Natural killer cell (primary cell): ENCODE data around the gene RGS3. TPM values are rescaled to one million over a fixed set of nuclear protein-coding genes. Genes with fewer than 3 reads are reported as not detected.

Experiments
- ATAC-seq, 3 donors: fragments of 150-1000 bp in 2 of 3; fragments of 200-7000 bp in 1 of 3; cut with Tn5 transposase; 1 replicate in 1 of 3; 2 replicates in 2 of 3; pipeline ENCODE4 v1.10.0; 2021; ENCODE audit warnings: mild to moderate bottlenecking in 2 of 3, moderate library complexity in 2 of 3
- DNase-seq, 2 donors: peaks; one replicate each; pipeline versions ENCODE4 v3.0.0 to v3.0.0-alpha.2; 2013 to 2021; ENCODE audit warnings: mixed read lengths in 1 of 2
- H3K27ac ChIP-seq: one replicate; pipeline ENCODE4 v1.5.1; 2013; ENCODE audit warnings: mild to moderate bottlenecking, low read length
- H3K27me3 ChIP-seq: one replicate; pipeline ENCODE4 v1.6.1; 2013; ENCODE audit warnings: low read length; ENCODE audit not compliant: control insufficient read depth, insufficient read depth
- H3K36me3 ChIP-seq: one replicate; pipeline ENCODE4 v1.6.1; 2013; ENCODE audit warnings: low read length; ENCODE audit not compliant: control insufficient read depth, insufficient read depth
- H3K4me1 ChIP-seq: one replicate; pipeline ENCODE4 v1.6.1; 2013; ENCODE audit warnings: low read length; ENCODE audit not compliant: control insufficient read depth, insufficient read depth
- H3K4me3 ChIP-seq: one replicate; pipeline ENCODE4 v1.5.1; 2013; ENCODE audit warnings: low read length
- H3K9me3 ChIP-seq: one replicate; pipeline ENCODE4 v1.6.1; 2013; ENCODE audit warnings: low read length; ENCODE audit not compliant: control insufficient read depth, insufficient read depth
- H3K27ac Mint-ChIP-seq, 2 donors: one replicate each; pipeline ENCODE4 v1.8.0; 2022; ENCODE audit warnings: mild to moderate bottlenecking in 2 of 2, mixed read lengths in 2 of 2, moderate library complexity in 1 of 2
- H3K27me3 Mint-ChIP-seq, 2 donors: one replicate each; pipeline ENCODE4 v1.8.0; 2022; ENCODE audit warnings: low read depth in 2 of 2, mixed read lengths in 2 of 2
- H3K36me3 Mint-ChIP-seq: one replicate; pipeline ENCODE4 v1.8.0; 2022; ENCODE audit warnings: mixed read lengths
- H3K4me1 Mint-ChIP-seq, 2 donors: one replicate each; pipeline ENCODE4 v1.8.0; 2022; ENCODE audit warnings: mixed read lengths in 2 of 2
- H3K4me3 Mint-ChIP-seq: one replicate; pipeline ENCODE4 v1.8.0; 2022; ENCODE audit warnings: mild to moderate bottlenecking, moderate library complexity, mixed read lengths
- H3K9me3 Mint-ChIP-seq, 2 donors: one replicate each; pipeline ENCODE4 v1.8.0; 2022; ENCODE audit warnings: mixed read lengths in 2 of 2
- WGBS: methylation state at CpG from one replicate; pipeline ENCODE4 v1.1.7; 2013; ENCODE audit warnings: missing lambda C conversion rate; ENCODE audit not compliant: insufficient coverage; 5-methylcytosine and 5-hydroxymethylcytosine counted together
- intact Hi-C: fragments of 100-400 bp; cut with micrococcal nuclease; formaldehyde crosslinking; loops from one replicate; pipeline ENCODE4 v1.14.2; 2022
- total RNA-seq, 4 donors: library from RNA; stranded (reverse); fragments of 120-200 nt in 1 of 4; gene quantifications; one replicate each; pipeline versions ENCODE4 v1.2.3 to v1.2.4, GENCODE V29; 2013 to 2022
- TF ChIP-seq, protein P1 (sequence below): fragments of 200-600 bp; IDR thresholded peaks from one replicate; pipeline ENCODE4 v1.8.0; 2022; ENCODE audit warnings: antibody characterized with exemption

RGS3 gene
- 100 to 1,000 TPM; 148 to 269 (median 190) TPM for total RNA-seq
- 174 TPM for total RNA-seq (2013)

DNA sequence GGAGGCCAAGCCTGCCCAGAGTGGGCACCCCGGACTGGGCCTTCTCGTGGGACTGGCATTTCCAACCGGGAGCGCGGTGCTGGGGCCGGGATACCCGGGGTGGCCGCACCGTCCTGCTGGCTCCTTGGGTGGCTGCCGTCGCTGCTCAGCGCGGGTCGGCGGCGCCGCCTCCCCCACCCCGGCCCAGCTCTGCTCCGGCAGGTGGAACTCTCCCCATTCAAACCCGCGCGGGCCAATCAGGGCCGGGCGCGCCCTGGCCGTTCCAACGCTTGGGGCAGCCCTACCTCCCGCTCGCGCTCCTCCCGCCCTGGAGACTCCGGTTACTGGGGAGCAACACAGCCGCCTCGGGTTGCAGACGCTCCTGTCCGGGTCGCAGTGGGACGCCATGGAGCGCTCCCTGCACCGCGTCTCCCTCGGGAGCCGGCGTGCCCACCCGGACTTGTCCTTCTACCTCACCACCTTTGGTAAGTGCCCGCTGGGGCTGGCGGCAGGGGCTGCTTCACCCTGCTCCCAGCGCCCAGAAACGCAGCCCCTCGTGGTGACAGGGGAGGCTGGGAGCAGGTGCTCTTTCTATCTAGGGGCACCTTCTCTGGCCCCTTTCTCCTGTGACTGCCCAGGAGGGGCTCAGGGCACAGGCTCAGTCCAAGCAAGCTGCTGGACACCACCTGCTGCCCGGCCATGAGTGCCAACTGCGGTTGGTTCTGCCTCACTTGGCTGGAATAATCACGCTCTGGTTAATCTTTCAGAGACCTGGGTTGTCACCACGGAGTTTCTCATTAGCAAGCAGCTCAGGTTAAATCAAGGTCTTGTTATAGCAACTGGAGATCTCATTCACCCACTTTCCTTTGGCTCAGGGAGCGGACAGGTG is at the start of gene RGS3:
RGS3 (plus strand) TSS at position 310 of the 868 bp plus-strand sequence; CDS start at position 386, 76 bp downstream.
- Histone ChIP-seq H3K9me3 (no peaks in the 10 kb centered on the region), H3K27ac (no peak within 1 kb of the TSS), H3K27me3 (no peaks in the 10 kb centered on the region), H3K4me1 (no peaks in the 10 kb centered on the region), H3K4me3 (no peak within 1 kb of the TSS), H3K36me3 (no peaks in the 10 kb centered on the region)
- ATAC-seq (peak in 1 of 3 donors; percentile 8), DNase-seq (no peak)
- Mint-ChIP-seq H3K36me3 (peaks cover 7% of the 10 kb centered on the region), H3K9me3 (peaks cover 0 to 3% of the 10 kb centered on the region in 2 donors), H3K4me3 (no peak within 1 kb of the TSS), H3K27me3 (no peaks in the 10 kb centered on the region), H3K4me1 (no peaks in the 10 kb centered on the region), H3K27ac (no peak within 1 kb of the TSS)
- TF ChIP-seq, protein P1, sequence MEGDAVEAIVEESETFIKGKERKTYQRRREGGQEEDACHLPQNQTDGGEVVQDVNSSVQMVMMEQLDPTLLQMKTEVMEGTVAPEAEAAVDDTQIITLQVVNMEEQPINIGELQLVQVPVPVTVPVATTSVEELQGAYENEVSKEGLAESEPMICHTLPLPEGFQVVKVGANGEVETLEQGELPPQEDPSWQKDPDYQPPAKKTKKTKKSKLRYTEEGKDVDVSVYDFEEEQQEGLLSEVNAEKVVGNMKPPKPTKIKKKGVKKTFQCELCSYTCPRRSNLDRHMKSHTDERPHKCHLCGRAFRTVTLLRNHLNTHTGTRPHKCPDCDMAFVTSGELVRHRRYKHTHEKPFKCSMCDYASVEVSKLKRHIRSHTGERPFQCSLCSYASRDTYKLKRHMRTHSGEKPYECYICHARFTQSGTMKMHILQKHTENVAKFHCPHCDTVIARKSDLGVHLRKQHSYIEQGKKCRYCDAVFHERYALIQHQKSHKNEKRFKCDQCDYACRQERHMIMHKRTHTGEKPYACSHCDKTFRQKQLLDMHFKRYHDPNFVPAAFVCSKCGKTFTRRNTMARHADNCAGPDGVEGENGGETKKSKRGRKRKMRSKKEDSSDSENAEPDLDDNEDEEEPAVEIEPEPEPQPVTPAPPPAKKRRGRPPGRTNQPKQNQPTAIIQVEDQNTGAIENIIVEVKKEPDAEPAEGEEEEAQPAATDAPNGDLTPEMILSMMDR: no peak
- intact Hi-C loops: no loop called here
- WGBS: 91% methylated on average over 54 of the region's 55 CpGs

- 43% methylated on average over 3 of the region's 3 CpGs for WGBS
- H3K4me1 Mint-ChIP-seq: no peaks in the 10 kb centered on the region
- Histone ChIP-seq H3K4me3 (no peak overlapping the region), H3K4me1 (peaks cover 5% of the 10 kb centered on the region), H3K9me3 (no peaks in the 10 kb centered on the region), H3K27ac (no peak overlapping the region), H3K27me3 (no peaks in the 10 kb centered on the region), H3K36me3 (no peaks in the 10 kb centered on the region)
- H3K27me3 Mint-ChIP-seq: peaks cover 0 to 7% of the 10 kb centered on the region in 2 donors
- H3K4me3 Mint-ChIP-seq: no peak overlapping the region
- no peak overlapping the region for H3K27ac Mint-ChIP-seq
- ATAC-seq (no peak), DNase-seq (no peak)
- intact Hi-C loops: no loop called here
- H3K9me3 Mint-ChIP-seq: no peaks in the 10 kb centered on the region
- TF ChIP-seq, protein P1: no peak
- H3K36me3 Mint-ChIP-seq: no peaks in the 10 kb centered on the region
Observed at GRCh38 chr9:113416149-113416721, 47.3 kb upstream of the RGS3 start.

- Mint-ChIP-seq H3K9me3 (no peaks in the 10 kb centered on the region), H3K4me1 (no peaks in the 10 kb centered on the region), H3K27me3 (peaks cover 0 to 10% of the 10 kb centered on the region in 2 donors), H3K27ac (no peak overlapping the region), H3K4me3 (no peak overlapping the region), H3K36me3 (no peaks in the 10 kb centered on the region)
- Histone ChIP-seq H3K27ac (no peak overlapping the region), H3K4me3 (no peak overlapping the region), H3K36me3 (no peaks in the 10 kb centered on the region), H3K4me1 (no peaks in the 10 kb centered on the region), H3K9me3 (no peaks in the 10 kb centered on the region), H3K27me3 (no peaks in the 10 kb centered on the region)
- intact Hi-C loops: no loop called here
- TF ChIP-seq, protein P1: no peak
- DNase-seq: peak in 1 of 2 donors; percentile 41
- whole genome bisulfite sequencing: 88% methylated on average over 3 of the region's 4 CpGs
- no peak for ATAC-seq
Observed at GRCh38 chr9:113417370-113417769, 46.2 kb upstream of the RGS3 start.
